ENCODE data around the gene LATS2. TPM values are rescaled to one million over a fixed set of nuclear protein-coding genes. Genes with fewer than 3 reads are reported as not detected.
A peak's percentile ranks its signal among the peaks of the same experiment; 100 is the strongest.

The LATS2 gene
- total RNA-seq, 1 donor from 2014 or later = 49.0 TPM

- no peak for DNase-seq (ENCODE audit: low spot score in 2 of 2)
- peaks cover 0 to 28% of the 10 kb centered on the region in 2 donors for H3K4me1 ChIP-seq
- intact Hi-C loops (cut with DNase I) = no loop called here
Observed at GRCh38 chr13:21006141-21007005, 55.0 kb downstream of the LATS2 start.

GRCh38 chr13:21005193-21005592 is 56.2 kb downstream of the LATS2 start:
- TF ChIP-seq CTCF (IDR thresholded peaks at IDR 0.05) = no peak
- DNase-seq (ENCODE audit: low spot score in 2 of 2) = no peak
- H3K4me3 ChIP-seq = no peak overlapping the region
- H3K4me1 ChIP-seq = peaks cover 0 to 18% of the 10 kb centered on the region in 2 donors
- no peak overlapping the region for H3K27ac ChIP-seq
- H3K9me3 ChIP-seq = no peaks in the 10 kb centered on the region
- H3K27me3 ChIP-seq = no peaks in the 10 kb centered on the region
- H3K36me3 ChIP-seq = no peaks in the 10 kb centered on the region
- intact Hi-C loops (cut with DNase I) = no loop called here

More at GRCh38 chr13:21006141-21007005, 55.0 kb downstream of the LATS2 start:
- TF ChIP-seq CTCF (IDR thresholded peaks at IDR 0.05) = no peak
- Histone ChIP-seq H3K27me3 (no peaks in the 10 kb centered on the region), H3K36me3 (no peaks in the 10 kb centered on the region), H3K4me3 (no peak overlapping the region), H3K9me3 (no peaks in the 10 kb centered on the region), H3K27ac (no peak overlapping the region)

- intact Hi-C loops (cut with DNase I) = no loop called here
- H3K36me3 ChIP-seq = peaks cover 4 to 8% of the 10 kb centered on the region in 2 donors
- TF ChIP-seq CTCF (IDR thresholded peaks at IDR 0.05) = no peak
- H3K4me1 ChIP-seq = peaks cover 5 to 24% of the 10 kb centered on the region in 2 donors
- DNase-seq (ENCODE audit: low spot score in 2 of 2) = no peak
- H3K27ac ChIP-seq = no peak overlapping the region
- H3K4me3 ChIP-seq = no peak overlapping the region
- no peaks in the 10 kb centered on the region for H3K9me3 ChIP-seq
- H3K27me3 ChIP-seq = no peaks in the 10 kb centered on the region
Observed at GRCh38 chr13:21001471-21001870, 59.9 kb downstream of the LATS2 start.

GRCh38 chr13:21000647-21001046 is 60.7 kb downstream of the LATS2 start:
- intact Hi-C loops (cut with DNase I) = no loop called here
- DNase-seq (ENCODE audit: low spot score in 2 of 2) = no peak
- no peaks in the 10 kb centered on the region for H3K9me3 ChIP-seq
- H3K4me3 ChIP-seq = no peak overlapping the region
- H3K4me1 ChIP-seq = peaks cover 5 to 24% of the 10 kb centered on the region in 2 donors
- no peaks in the 10 kb centered on the region for H3K27me3 ChIP-seq
- peaks cover 4 to 8% of the 10 kb centered on the region in 2 donors for H3K36me3 ChIP-seq
- TF ChIP-seq CTCF (IDR thresholded peaks at IDR 0.05) = no peak
- no peak overlapping the region for H3K27ac ChIP-seq

- Histone ChIP-seq H3K4me3 (no peak overlapping the region), H3K27me3 (no peaks in the 10 kb centered on the region), H3K9me3 (no peaks in the 10 kb centered on the region), H3K4me1 (peaks cover 5 to 15% of the 10 kb centered on the region in 2 donors), H3K36me3 (peaks cover 4 to 15% of the 10 kb centered on the region in 2 donors), H3K27ac (peak overlapping the region in 1 of 2 donors; percentile 70)
- intact Hi-C loops (cut with DNase I) = loop anchor here (5.0 kb wide), 1 partner anchor 63 kb away; the partner anchor contains the start of gene LATS2
- no peak for DNase-seq (ENCODE audit: low spot score in 2 of 2)
- TF ChIP-seq CTCF (IDR thresholded peaks at IDR 0.05) = no peak
Observed at GRCh38 chr13:20998649-20999415, 62.6 kb downstream of the LATS2 start.

Data from ascending aorta (tissue), 2 donors.